Globus pallidus (tissue), 1 donor: Measurements from ENCODE around the gene IL17C.

Source experiments
- DNase-seq: peaks from one replicate; pipeline ENCODE4 v3.0.0-alpha.2; 2015; ENCODE audit warnings: low spot score

Gene IL17C

GRCh38 chr16:88610080-88610479 lies 28.3 kb upstream of the IL17C start:
- DNase-seq = no peak

- DNase-seq = no peak
Measured at GRCh38 chr16:88610909-88611812, 27.2 kb upstream of the IL17C start.

- no peak for DNase-seq
Measured at GRCh38 chr16:88613293-88613692, 25.1 kb upstream of the IL17C start.

- peak; percentile 31 for DNase-seq
Measured at GRCh38 chr16:88613911-88614817, 24.2 kb upstream of the IL17C start.

- DNase-seq = no peak
Measured at GRCh38 chr16:88614818-88615580, 23.4 kb upstream of the IL17C start.

GRCh38 chr16:88616320-88616719 lies 22.1 kb upstream of the IL17C start:
- DNase-seq = no peak

GRCh38 chr16:88616736-88617135 lies 21.6 kb upstream of the IL17C start:
- no peak for DNase-seq

- no peak for DNase-seq
Measured at GRCh38 chr16:88617268-88618031, 20.9 kb upstream of the IL17C start.

GRCh38 chr16:88618182-88618955 lies 20.0 kb upstream of the IL17C start:
- no peak for DNase-seq

GRCh38 chr16:88618956-88619667 lies 19.3 kb upstream of the IL17C start:
- no peak for DNase-seq

GRCh38 chr16:88619859-88620815 lies 18.2 kb upstream of the IL17C start:
- DNase-seq = no peak

GRCh38 chr16:88622125-88622524 lies 16.2 kb upstream of the IL17C start:
- no peak for DNase-seq

GRCh38 chr16:88622866-88623265 lies 15.5 kb upstream of the IL17C start:
- no peak for DNase-seq

- no peak for DNase-seq
Measured at GRCh38 chr16:88623858-88624257, 14.5 kb upstream of the IL17C start.

GRCh38 chr16:88624481-88624880 lies 13.9 kb upstream of the IL17C start:
- DNase-seq = no peak

- no peak for DNase-seq
Measured at GRCh38 chr16:88624977-88625576, 13.3 kb upstream of the IL17C start.

- DNase-seq = no peak
Measured at GRCh38 chr16:88626646-88627045, 11.7 kb upstream of the IL17C start.
